ENCODE data around the gene C6orf132. TPM values are rescaled to one million over a fixed set of nuclear protein-coding genes. Genes with fewer than 3 reads are reported as not detected.

Gene C6orf132
- total RNA-seq, 4 donors from 2014 or later: 106 to 200 (median 137) TPM

GRCh38 chr6:42128460-42129359, 13.7 kb downstream of the C6orf132 start:
- intact Hi-C loops (cut with DNase I; ENCODE audit: low total_unique reads): no loop called here
- no peak overlapping the region for H3K4me3 ChIP-seq (ENCODE audit: low read depth, poor library complexity, severe bottlenecking)
- DNase-seq (ENCODE audit: low spot score in 2 of 2): no peak
- TF ChIP-seq POLR2A (IDR thresholded peaks at IDR 0.05) (no peak), CTCF (IDR thresholded peaks at IDR 0.05) (no peak)
- WGBS, 2 donors: 86 to 89% methylated on average over 23 to 25 of the region's 25 CpGs

- WGBS, 2 donors: 69 to 74% methylated on average over 3 of the region's 3 CpGs
- no peak for DNase-seq (ENCODE audit: low spot score in 2 of 2)
- no peak overlapping the region for H3K4me3 ChIP-seq (ENCODE audit: low read depth, poor library complexity, severe bottlenecking)
- TF ChIP-seq POLR2A (IDR thresholded peaks at IDR 0.05) (no peak), CTCF (IDR thresholded peaks at IDR 0.05) (no peak)
- intact Hi-C loops (cut with DNase I; ENCODE audit: low total_unique reads): no loop called here
These were observed 16.8 kb downstream of the C6orf132 start for GRCh38 chr6:42125663-42126062.

- TF ChIP-seq CTCF (IDR thresholded peaks at IDR 0.05): no peak
- TF ChIP-seq POLR2A (IDR thresholded peaks at IDR 0.05): no peak
- WGBS, 2 donors: 73 to 78% methylated on average over 14 of the region's 14 CpGs
- intact Hi-C loops (cut with DNase I; ENCODE audit: low total_unique reads): no loop called here
These were observed 17.2 kb downstream of the C6orf132 start for GRCh38 chr6:42125231-42125630.

GRCh38 chr6:42124223-42124836, 18.1 kb downstream of the C6orf132 start:
- H3K4me3 ChIP-seq (ENCODE audit: low read depth, poor library complexity, severe bottlenecking): no peak overlapping the region
- 36 to 46% methylated on average over 9 of the region's 9 CpGs for WGBS, 2 donors
- no peak for TF ChIP-seq CTCF (IDR thresholded peaks at IDR 0.05)
- TF ChIP-seq POLR2A (IDR thresholded peaks at IDR 0.05): no peak
- DNase-seq (ENCODE audit: low spot score in 2 of 2): no peak
- intact Hi-C loops (cut with DNase I; ENCODE audit: low total_unique reads): no loop called here

More at GRCh38 chr6:42125231-42125630, 17.2 kb downstream of the C6orf132 start:
- no peak for DNase-seq (ENCODE audit: low spot score in 2 of 2)
- H3K4me3 ChIP-seq (ENCODE audit: low read depth, poor library complexity, severe bottlenecking): no peak overlapping the region

- 30 to 32% methylated on average over 11 of the region's 11 CpGs for WGBS, 2 donors
- no peak for DNase-seq (ENCODE audit: low spot score in 2 of 2)
- TF ChIP-seq POLR2A (IDR thresholded peaks at IDR 0.05): no peak
- no peak for TF ChIP-seq CTCF (IDR thresholded peaks at IDR 0.05)
- H3K4me3 ChIP-seq (ENCODE audit: low read depth, poor library complexity, severe bottlenecking): no peak overlapping the region
- intact Hi-C loops (cut with DNase I; ENCODE audit: low total_unique reads): no loop called here
These were observed 18.9 kb downstream of the C6orf132 start for GRCh38 chr6:42123379-42124103.
